ENCODE results near the gene FBXO4. TPM values are rescaled to one million over a fixed set of nuclear protein-coding genes. Genes with fewer than 3 reads are reported as not detected.

FBXO4 gene
- total RNA-seq, 1 donor from 2014 or later = 8.5 TPM

DNA sequence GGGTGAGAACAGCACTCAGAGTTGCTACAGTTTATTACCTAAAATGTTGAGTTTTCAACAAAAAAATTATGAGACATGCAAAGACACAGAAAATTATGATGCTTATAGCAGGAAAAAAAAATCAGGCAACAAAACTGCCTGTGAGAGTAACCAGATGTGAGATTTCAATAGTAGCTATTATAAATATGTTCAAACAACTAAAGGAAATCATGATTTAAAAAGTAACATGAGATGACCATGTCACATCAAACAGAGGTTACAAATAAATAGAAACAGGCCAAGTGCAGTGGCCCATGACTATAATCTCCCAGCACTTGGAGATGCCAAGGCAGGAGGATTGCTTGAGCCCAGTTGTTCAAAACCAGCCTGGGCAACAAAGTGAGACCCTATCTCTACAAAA, 33.0 kb upstream of the FBXO4 start:
- no peaks in the 10 kb centered on the region for H3K36me3 ChIP-seq
- ATAC-seq = no peak
- intact Hi-C loops (cut with DNase I) = no loop called here
- TF ChIP-seq, protein P1, sequence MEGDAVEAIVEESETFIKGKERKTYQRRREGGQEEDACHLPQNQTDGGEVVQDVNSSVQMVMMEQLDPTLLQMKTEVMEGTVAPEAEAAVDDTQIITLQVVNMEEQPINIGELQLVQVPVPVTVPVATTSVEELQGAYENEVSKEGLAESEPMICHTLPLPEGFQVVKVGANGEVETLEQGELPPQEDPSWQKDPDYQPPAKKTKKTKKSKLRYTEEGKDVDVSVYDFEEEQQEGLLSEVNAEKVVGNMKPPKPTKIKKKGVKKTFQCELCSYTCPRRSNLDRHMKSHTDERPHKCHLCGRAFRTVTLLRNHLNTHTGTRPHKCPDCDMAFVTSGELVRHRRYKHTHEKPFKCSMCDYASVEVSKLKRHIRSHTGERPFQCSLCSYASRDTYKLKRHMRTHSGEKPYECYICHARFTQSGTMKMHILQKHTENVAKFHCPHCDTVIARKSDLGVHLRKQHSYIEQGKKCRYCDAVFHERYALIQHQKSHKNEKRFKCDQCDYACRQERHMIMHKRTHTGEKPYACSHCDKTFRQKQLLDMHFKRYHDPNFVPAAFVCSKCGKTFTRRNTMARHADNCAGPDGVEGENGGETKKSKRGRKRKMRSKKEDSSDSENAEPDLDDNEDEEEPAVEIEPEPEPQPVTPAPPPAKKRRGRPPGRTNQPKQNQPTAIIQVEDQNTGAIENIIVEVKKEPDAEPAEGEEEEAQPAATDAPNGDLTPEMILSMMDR (IDR thresholded peaks at IDR 0.05) = no peak
- no peak overlapping the region for H3K27ac ChIP-seq
- DNase-seq = no peak
- H3K9me3 ChIP-seq = no peaks in the 10 kb centered on the region
- no peak overlapping the region for H3K4me3 ChIP-seq
- H3K27me3 ChIP-seq (ENCODE audit: low read depth) = no peaks in the 10 kb centered on the region
- H3K4me1 ChIP-seq = no peaks in the 10 kb centered on the region

- ATAC-seq (no peak), DNase-seq (no peak)
- Histone ChIP-seq H3K36me3 (no peaks in the 10 kb centered on the region), H3K27me3 (ENCODE audit: low read depth) (no peaks in the 10 kb centered on the region), H3K9me3 (no peaks in the 10 kb centered on the region), H3K4me1 (no peaks in the 10 kb centered on the region), H3K27ac (no peak overlapping the region), H3K4me3 (no peak overlapping the region)
- intact Hi-C loops (cut with DNase I) = no loop called here
- TF ChIP-seq, protein P1 (IDR thresholded peaks at IDR 0.05) = no peak
Measured at GRCh38 chr5:41893074-41893851, 31.8 kb upstream of the FBXO4 start.

- H3K4me3 ChIP-seq = no peak overlapping the region
- intact Hi-C loops (cut with DNase I) = no loop called here
- H3K36me3 ChIP-seq = no peaks in the 10 kb centered on the region
- ATAC-seq = no peak
- no peaks in the 10 kb centered on the region for H3K9me3 ChIP-seq
- H3K4me1 ChIP-seq = no peaks in the 10 kb centered on the region
- TF ChIP-seq, protein P1 (IDR thresholded peaks at IDR 0.05) = no peak
- no peak overlapping the region for H3K27ac ChIP-seq
- no peak for DNase-seq
- no peaks in the 10 kb centered on the region for H3K27me3 ChIP-seq (ENCODE audit: low read depth)
Measured at GRCh38 chr5:41896230-41896629, 28.9 kb upstream of the FBXO4 start.

- H3K9me3 ChIP-seq = no peaks in the 10 kb centered on the region
- peak overlapping the region; percentile 80 for H3K4me3 ChIP-seq
- H3K27me3 ChIP-seq (ENCODE audit: low read depth) = no peaks in the 10 kb centered on the region
- H3K27ac ChIP-seq = peak overlapping the region; percentile 88
- DNase-seq = no peak
- peaks cover 13% of the 10 kb centered on the region for H3K4me1 ChIP-seq
- intact Hi-C loops (cut with DNase I) = no loop called here
- ATAC-seq = no peak
- TF ChIP-seq, protein P1 (IDR thresholded peaks at IDR 0.05) = no peak
- peaks cover 18% of the 10 kb centered on the region for H3K36me3 ChIP-seq
Measured at GRCh38 chr5:41903382-41903891, 21.6 kb upstream of the FBXO4 start.

GRCh38 chr5:41903892-41904799, 20.9 kb upstream of the FBXO4 start, which contains the start of gene RIMOC1:
RIMOC1 (plus strand) TSS chr5:41904344; CDS start chr5:41904368, 24 bp downstream.
- intact Hi-C loops (cut with DNase I) = no loop called here
- Histone ChIP-seq H3K27me3 (ENCODE audit: low read depth) (no peaks in the 10 kb centered on the region), H3K4me3 (peak within 1 kb of the TSS; percentile 80), H3K36me3 (peaks cover 25% of the 10 kb centered on the region), H3K27ac (peak within 1 kb of the TSS; percentile 88), H3K4me1 (peaks cover 13% of the 10 kb centered on the region), H3K9me3 (no peaks in the 10 kb centered on the region)
- TF ChIP-seq, protein P1 (IDR thresholded peaks at IDR 0.05) = no peak
- ATAC-seq = peak; percentile 100
- peak; percentile 98 for DNase-seq

All from lower lobe of right lung (tissue), 2 donors.